GM12892 (cell line): ENCODE results near the gene TRPM2.

Experiments used
- POLR2A ChIP-seq: IDR thresholded peaks from 2 replicates; pipeline ENCODE4 v1.6.1; 2011; ENCODE audit warnings: low read depth, low read length, control low read depth
- POLR2AphosphoS5 ChIP-seq: IDR thresholded peaks from 2 replicates; pipeline ENCODE4 v1.6.1; 2011; ENCODE audit warnings: low read depth, low read length, control low read depth
- TAF1 ChIP-seq: IDR thresholded peaks from 2 replicates; pipeline ENCODE4 v1.6.1; 2011; ENCODE audit warnings: low read depth, mild to moderate bottlenecking, control low read depth, low read length, borderline replicate concordance

GRCh38 chr21:44329086-44329889, 24.1 kb upstream of the TRPM2 start:
- TF ChIP-seq POLR2A (no peak), POLR2AphosphoS5 (0 out of 2 replicates have a peak, but pooled peaks have one; percentile 19), TAF1 (no peak)
